Ishikawa (cell line): Measurements from ENCODE around the gene ATP4B.

Experiments used
- CEBPB ChIP-seq: IDR thresholded peaks from 2 replicates; pipeline ENCODE4 v1.6.1; 2012
- CREB1 ChIP-seq: IDR thresholded peaks from 2 replicates; pipeline ENCODE4 v1.6.1; 2012; ENCODE audit warnings: low read depth
- EGR1 ChIP-seq: IDR thresholded peaks from 2 replicates; pipeline ENCODE4 v1.6.1; 2012
- EP300 ChIP-seq: IDR thresholded peaks from 2 replicates; pipeline ENCODE4 v1.6.1; 2012; ENCODE audit warnings: borderline replicate concordance
- FOXM1 ChIP-seq: IDR thresholded peaks from 2 replicates; pipeline ENCODE4 v1.6.1; 2012; ENCODE audit warnings: low read depth, borderline replicate concordance
- NFIC ChIP-seq: IDR thresholded peaks from 2 replicates; pipeline ENCODE4 v1.6.1; 2012
- RAD21 ChIP-seq: IDR thresholded peaks from 2 replicates; pipeline ENCODE4 v1.6.1; 2012; ENCODE audit warnings: low read depth
- REST ChIP-seq: IDR thresholded peaks from 2 replicates; pipeline ENCODE4 v1.6.1; 2012; ENCODE audit warnings: low read depth, mild to moderate bottlenecking
- TAF1 ChIP-seq: IDR thresholded peaks from 2 replicates; pipeline ENCODE4 v1.6.1; 2012; ENCODE audit warnings: low read depth, mild to moderate bottlenecking
- TCF12 ChIP-seq: IDR thresholded peaks from 2 replicates; pipeline ENCODE4 v1.6.1; 2012; ENCODE audit warnings: low read depth
- TEAD4 ChIP-seq: IDR thresholded peaks from 2 replicates; pipeline ENCODE4 v1.6.1; 2012
- YY1 ChIP-seq: IDR thresholded peaks from 2 replicates; pipeline ENCODE4 v1.6.1; 2012; ENCODE audit warnings: low read depth
- ZBTB7A ChIP-seq: IDR thresholded peaks from 2 replicates; pipeline ENCODE4 v1.6.1; 2012; ENCODE audit warnings: low read depth
- TF ChIP-seq, protein P1 (sequence below): IDR thresholded peaks from 2 replicates; pipeline ENCODE4 v1.6.1; 2012
- TF ChIP-seq, protein P2 (sequence below): IDR thresholded peaks from 2 replicates; pipeline ENCODE4 v1.6.1; 2012

The ATP4B gene

DNA sequence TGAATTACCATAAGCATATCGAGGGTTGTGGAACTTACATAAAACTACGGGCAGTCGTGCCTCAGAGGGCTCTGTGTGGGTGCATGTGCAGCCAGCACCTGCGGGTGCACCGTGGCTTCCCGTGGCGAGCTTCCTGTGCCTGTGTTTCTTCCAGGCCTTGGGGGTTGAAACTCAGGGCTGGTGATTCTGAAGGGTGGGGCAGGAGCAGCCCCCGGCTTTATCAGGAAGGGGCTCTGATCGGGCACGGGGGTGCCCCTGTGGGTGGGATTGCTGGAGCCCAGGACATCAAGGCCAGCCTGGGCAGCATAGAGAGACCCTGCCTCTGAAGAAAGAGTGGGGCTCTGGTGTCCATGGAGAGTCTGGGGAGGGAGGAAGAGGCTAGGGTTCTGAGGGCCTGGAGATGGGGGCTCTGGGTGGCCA, 11.1 kb downstream of the ATP4B start:
- TF ChIP-seq EGR1 = no peak
- no peak for TF ChIP-seq ZBTB7A
- TF ChIP-seq CEBPB = no peak
- TF ChIP-seq FOXM1 = no peak
- TF ChIP-seq TCF12 = no peak
- TF ChIP-seq, protein P1, sequence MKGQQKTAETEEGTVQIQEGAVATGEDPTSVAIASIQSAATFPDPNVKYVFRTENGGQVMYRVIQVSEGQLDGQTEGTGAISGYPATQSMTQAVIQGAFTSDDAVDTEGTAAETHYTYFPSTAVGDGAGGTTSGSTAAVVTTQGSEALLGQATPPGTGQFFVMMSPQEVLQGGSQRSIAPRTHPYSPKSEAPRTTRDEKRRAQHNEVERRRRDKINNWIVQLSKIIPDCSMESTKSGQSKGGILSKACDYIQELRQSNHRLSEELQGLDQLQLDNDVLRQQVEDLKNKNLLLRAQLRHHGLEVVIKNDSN = no peak
- no peak for TF ChIP-seq TEAD4
- TF ChIP-seq CREB1 = no peak
- no peak for TF ChIP-seq EP300
- TF ChIP-seq RAD21 = no peak
- no peak for TF ChIP-seq REST
- TF ChIP-seq NFIC = no peak
- TF ChIP-seq TAF1 = no peak
- no peak for TF ChIP-seq YY1
- TF ChIP-seq, protein P2, sequence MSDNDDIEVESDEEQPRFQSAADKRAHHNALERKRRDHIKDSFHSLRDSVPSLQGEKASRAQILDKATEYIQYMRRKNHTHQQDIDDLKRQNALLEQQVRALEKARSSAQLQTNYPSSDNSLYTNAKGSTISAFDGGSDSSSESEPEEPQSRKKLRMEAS = no peak

DNA sequence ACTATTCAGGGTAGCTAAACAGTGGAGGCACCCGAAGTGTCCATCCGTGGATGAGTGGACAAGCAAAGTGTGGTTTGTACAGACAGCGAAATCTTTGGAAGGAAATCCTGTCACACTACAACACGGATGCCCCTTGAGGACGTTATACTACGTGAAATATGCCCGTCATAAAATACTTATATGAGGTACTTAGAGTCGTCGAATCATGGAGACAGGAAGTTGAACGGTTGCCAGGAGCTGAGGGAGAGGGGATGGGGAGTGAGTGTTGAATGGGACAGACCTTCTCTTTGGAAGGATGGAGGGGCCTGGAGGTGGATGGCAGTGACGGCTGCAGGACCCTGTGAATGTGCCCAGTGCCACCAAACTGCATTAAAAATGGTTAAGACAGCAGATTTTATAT, 11.6 kb downstream of the ATP4B start:
- TF ChIP-seq RAD21 (no peak), CREB1 (no peak), ZBTB7A (no peak), EGR1 (no peak), TCF12 (no peak), TEAD4 (no peak), TAF1 (no peak), REST (no peak), EP300 (no peak), NFIC (no peak)
- TF ChIP-seq, protein P1 = no peak

- no peak for TF ChIP-seq TEAD4
- no peak for TF ChIP-seq RAD21
- TF ChIP-seq, protein P1 = no peak
- TF ChIP-seq EP300 = no peak
- TF ChIP-seq NFIC = no peak
- TF ChIP-seq FOXM1 = no peak
- no peak for TF ChIP-seq CEBPB
- no peak for TF ChIP-seq TAF1
Observed at GRCh38 chr13:113645329-113645728, 12.7 kb downstream of the ATP4B start.

- TF ChIP-seq RAD21 (no peak), CREB1 (no peak)
Observed at GRCh38 chr13:113644800-113645199, 13.2 kb downstream of the ATP4B start.

- TF ChIP-seq, protein P1 = no peak
- TF ChIP-seq YY1 = 0 out of 2 replicates have a peak, but pooled peaks have one; percentile 33
- peak; percentile 35; the same call in 1 of the 2 replicates for TF ChIP-seq EP300
- TF ChIP-seq REST = no peak
- TF ChIP-seq TCF12 = peak; percentile 47; the same call in 1 of the 2 replicates
- no peak for TF ChIP-seq EGR1
- TF ChIP-seq CEBPB = 0 out of 2 replicates have a peak, but pooled peaks have one; percentile 9
- peak; percentile 87 for TF ChIP-seq TEAD4
- no peak for TF ChIP-seq TAF1
- peak; percentile 44; the same call in 1 of the 2 replicates for TF ChIP-seq NFIC
- TF ChIP-seq, protein P2 = peak; percentile 68
Observed at GRCh38 chr13:113643593-113643992, 14.4 kb downstream of the ATP4B start.
